PC-9 (cell line): Measurements from ENCODE around the gene NPPB. TPM values are rescaled to one million over a fixed set of nuclear protein-coding genes. Genes with fewer than 3 reads are reported as not detected.

ENCODE experiments used
- BruUV-seq: library from RNA; stranded (reverse); fragments of 400-500 nt; replicated peaks from 2 replicates; lab custom pipeline; 2021; lab: Mats Ljungman, UMichigan
- CTCF ChIA-PET: fragments of 300-600 bp; sonication (Branson Sonifier 250); formaldehyde crosslinking; loops from one replicate; lab custom pipeline; 2022; ENCODE audit warnings: antibody characterized with exemption; lab: Charles Lee
- POLR2A ChIA-PET: fragments of 300-600 bp; sonication (Branson Sonifier 250); formaldehyde crosslinking; loops from one replicate; lab custom pipeline; 2022; ENCODE audit warnings: antibody characterized with exemption; ENCODE audit not compliant: unreplicated experiment; lab: Charles Lee
- DNase-seq, 2 experiments: peaks; one replicate each; pipeline versions ENCODE4 v3.0.0 to v3.0.0-alpha.2; 2015 to 2022; ENCODE audit warnings: mixed read lengths in 1 of 2
- H2AFZ ChIP-seq: fragments of 200-600 bp; sonication (generic); 2 replicates; pipeline ENCODE4 v1.8.1; 2017; ENCODE audit warnings: antibody characterized with exemption
- H3F3A ChIP-seq: fragments of 200-600 bp; sonication (generic); 2 replicates; pipeline ENCODE4 v1.8.1; 2017; ENCODE audit warnings: antibody characterized with exemption, mild to moderate bottlenecking, low read depth; ENCODE audit not compliant: insufficient read depth
- H3K27ac ChIP-seq: fragments of 200-600 bp; sonication (generic); 2 replicates; pipeline ENCODE4 v1.6.1; 2016; ENCODE audit warnings: mixed run types
- H3K27me3 ChIP-seq: fragments of 200-600 bp; sonication (generic); 2 replicates; pipeline ENCODE4 v1.6.1; 2016; ENCODE audit warnings: low read depth, mixed run types; ENCODE audit not compliant: insufficient read depth
- H3K36me3 ChIP-seq: fragments of 200-600 bp; sonication (generic); 2 replicates; pipeline ENCODE4 v1.6.1; 2016; ENCODE audit warnings: low read depth, mixed run types
- H3K4me1 ChIP-seq: fragments of 200-600 bp; sonication (generic); replicated peaks from 2 replicates; pipeline ENCODE4 v1.6.1; 2016; ENCODE audit warnings: mixed run types; ENCODE audit not compliant: insufficient read depth
- H3K4me2 ChIP-seq: fragments of 200-600 bp; sonication (generic); 2 replicates; pipeline ENCODE4 v1.6.1; 2017; ENCODE audit warnings: mixed run types
- H3K4me3 ChIP-seq: fragments of 200-600 bp; sonication (generic); 2 replicates; pipeline ENCODE4 v1.6.1; 2016; ENCODE audit warnings: mixed run types
- H3K79me2 ChIP-seq: fragments of 200-600 bp; sonication (generic); 2 replicates; pipeline ENCODE4 v1.6.1; 2017; ENCODE audit warnings: low read depth, mixed run types
- H3K9me2 ChIP-seq: fragments of 200-600 bp; sonication (generic); 2 replicates; pipeline ENCODE4 v1.8.1; 2017; ENCODE audit warnings: mild to moderate bottlenecking; ENCODE audit not compliant: insufficient read depth
- H3K9me3 ChIP-seq: fragments of 200-600 bp; sonication (generic); 2 replicates; pipeline ENCODE4 v1.8.1; 2016; ENCODE audit warnings: low read depth; ENCODE audit not compliant: insufficient read depth
- H4K20me1 ChIP-seq: fragments of 200-600 bp; sonication (generic); 2 replicates; pipeline ENCODE4 v1.8.1; 2017; ENCODE audit not compliant: insufficient read depth
- EZH2 ChIP-seq: fragments of 200-600 bp; sonication (generic); IDR thresholded peaks from 2 replicates; pipeline ENCODE4 v1.8.0; 2017; ENCODE audit warnings: antibody characterized with exemption, low read depth
- intact Hi-C: fragments of 100-400 bp; cut with micrococcal nuclease; formaldehyde crosslinking; loops from one replicate; pipeline ENCODE4 v1.10.0; 2022; ENCODE audit not compliant: unreplicated experiment
- total RNA-seq: library from RNA; stranded (reverse); gene quantifications from 2 replicates; pipeline ENCODE4 v1.2.3, GENCODE V29; 2021
- TF ChIP-seq, protein P1 (sequence below): fragments of 200-600 bp; sonication (generic); conservative IDR thresholded peaks from 2 replicates; pipeline ENCODE4 v1.6.1; 2017; ENCODE audit warnings: mixed run types, antibody characterized with exemption, mild to moderate bottlenecking, moderate library complexity

NPPB gene
- total RNA-seq, 1 experiment from 2014 or later = not detected

DNA sequence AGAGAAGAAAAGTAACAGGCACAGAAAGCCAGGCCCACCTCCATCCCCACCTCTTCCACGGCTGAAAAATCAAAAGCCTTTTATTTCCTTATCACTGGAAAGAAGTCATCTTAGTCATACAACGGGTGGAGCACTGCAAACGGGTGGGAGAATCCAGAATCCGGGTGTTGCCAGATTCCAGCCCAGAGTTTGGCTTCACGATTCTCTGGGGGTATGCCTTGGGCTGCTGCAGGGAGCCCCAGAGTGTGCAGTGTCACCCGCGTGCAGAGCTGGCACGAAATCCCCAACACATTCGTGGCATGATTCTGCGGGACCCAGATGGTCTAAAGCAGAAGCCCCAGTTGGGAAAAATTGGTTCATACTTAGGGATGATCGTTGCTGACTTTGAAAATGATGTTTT is 8.6 kb downstream of the NPPB start:
- Histone ChIP-seq H3F3A (no peaks in the 10 kb centered on the region), H3K9me2 (no peaks in the 10 kb centered on the region), H3K27ac (no peak overlapping the region), H3K4me2 (no peak overlapping the region), H3K79me2 (no peaks in the 10 kb centered on the region), H3K36me3 (no peaks in the 10 kb centered on the region), H4K20me1 (no peaks in the 10 kb centered on the region), H3K27me3 (peaks cover 43% of the 10 kb centered on the region), H3K9me3 (no peaks in the 10 kb centered on the region), H2AFZ (no peak overlapping the region), H3K4me1 (no peaks in the 10 kb centered on the region), H3K4me3 (no peak overlapping the region)
- ChIA-PET CTCF (interaction anchor here (0.6 kb wide), 1 partner anchor 46 kb away, joined by 6 read pairs; no protein-coding TSS in a partner anchor), POLR2A (no interaction called here)
- intact Hi-C loops = no loop called here
- TF ChIP-seq, protein P1, sequence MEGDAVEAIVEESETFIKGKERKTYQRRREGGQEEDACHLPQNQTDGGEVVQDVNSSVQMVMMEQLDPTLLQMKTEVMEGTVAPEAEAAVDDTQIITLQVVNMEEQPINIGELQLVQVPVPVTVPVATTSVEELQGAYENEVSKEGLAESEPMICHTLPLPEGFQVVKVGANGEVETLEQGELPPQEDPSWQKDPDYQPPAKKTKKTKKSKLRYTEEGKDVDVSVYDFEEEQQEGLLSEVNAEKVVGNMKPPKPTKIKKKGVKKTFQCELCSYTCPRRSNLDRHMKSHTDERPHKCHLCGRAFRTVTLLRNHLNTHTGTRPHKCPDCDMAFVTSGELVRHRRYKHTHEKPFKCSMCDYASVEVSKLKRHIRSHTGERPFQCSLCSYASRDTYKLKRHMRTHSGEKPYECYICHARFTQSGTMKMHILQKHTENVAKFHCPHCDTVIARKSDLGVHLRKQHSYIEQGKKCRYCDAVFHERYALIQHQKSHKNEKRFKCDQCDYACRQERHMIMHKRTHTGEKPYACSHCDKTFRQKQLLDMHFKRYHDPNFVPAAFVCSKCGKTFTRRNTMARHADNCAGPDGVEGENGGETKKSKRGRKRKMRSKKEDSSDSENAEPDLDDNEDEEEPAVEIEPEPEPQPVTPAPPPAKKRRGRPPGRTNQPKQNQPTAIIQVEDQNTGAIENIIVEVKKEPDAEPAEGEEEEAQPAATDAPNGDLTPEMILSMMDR = no peak
- TF ChIP-seq EZH2 = no peak
- BruUV-seq = no TSS peak
- DNase-seq = no peak

DNA sequence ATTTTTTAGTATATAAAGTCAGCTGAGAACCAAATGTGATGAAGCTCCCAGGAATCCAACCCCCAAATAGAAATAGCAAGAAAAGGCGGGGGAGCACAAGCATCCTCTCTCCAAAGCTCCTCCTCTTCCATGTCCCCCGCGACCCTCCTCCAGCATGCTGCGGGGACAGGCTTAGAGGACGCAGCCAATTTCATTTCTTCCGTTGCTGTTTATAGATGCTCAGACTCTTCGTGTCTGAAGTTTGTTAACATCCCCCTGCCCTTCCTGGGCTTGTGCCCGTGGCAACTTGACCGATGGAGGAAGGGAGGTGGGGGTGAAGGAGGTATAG is 10.4 kb downstream of the NPPB start:
- no peak overlapping the region for H3K4me2 ChIP-seq
- CTCF ChIA-PET = no interaction called here
- intact Hi-C loops = no loop called here
- no peak overlapping the region for H3K27ac ChIP-seq
- TF ChIP-seq EZH2 = no peak
- TF ChIP-seq, protein P1 = no peak
- H3F3A ChIP-seq = no peaks in the 10 kb centered on the region
- H2AFZ ChIP-seq = no peak overlapping the region
- no peaks in the 10 kb centered on the region for H3K36me3 ChIP-seq
- H4K20me1 ChIP-seq = no peaks in the 10 kb centered on the region
- POLR2A ChIA-PET = no interaction called here
- H3K9me2 ChIP-seq = no peaks in the 10 kb centered on the region
- BruUV-seq = no TSS peak
- H3K9me3 ChIP-seq = no peaks in the 10 kb centered on the region
- no peak for DNase-seq
- H3K79me2 ChIP-seq = no peaks in the 10 kb centered on the region
- H3K4me3 ChIP-seq = no peak overlapping the region
- peaks cover 29% of the 10 kb centered on the region for H3K27me3 ChIP-seq
- H3K4me1 ChIP-seq = no peaks in the 10 kb centered on the region

- Histone ChIP-seq H3K9me3 (no peaks in the 10 kb centered on the region), H3K36me3 (no peaks in the 10 kb centered on the region), H3K9me2 (no peaks in the 10 kb centered on the region), H3K4me2 (no peak within 1 kb of the TSS), H3K27me3 (peaks cover 23% of the 10 kb centered on the region), H4K20me1 (no peaks in the 10 kb centered on the region), H3K4me1 (no peaks in the 10 kb centered on the region), H3K4me3 (no peak within 1 kb of the TSS), H2AFZ (no peak within 1 kb of the TSS), H3K27ac (no peak within 1 kb of the TSS), H3F3A (no peaks in the 10 kb centered on the region), H3K79me2 (no peaks in the 10 kb centered on the region)
- intact Hi-C loops = no loop called here
- CTCF ChIA-PET = no interaction called here
- BruUV-seq = no TSS peak
- POLR2A ChIA-PET = no interaction called here
- no peak for TF ChIP-seq EZH2
- TF ChIP-seq, protein P1 = no peak
- no peak for DNase-seq
Observed at GRCh38 chr1:11847667-11848372, 10.9 kb downstream of the NPPB start, which contains the start of gene NPPA. Gene NPPA (minus strand): TSS chr1:11847783. CDS start chr1:11847684, 99 bp downstream.
